Stimulated activated CD4-positive, alpha-beta T cell treated with anti-CD3 and anti-CD28 coated beads, Interleukin-2, amount 100 ng/mL, for 24 hours (primary cell): ENCODE results near the gene C1QL2.

Experiments used
- DNase-seq, 2 donors: peaks; one replicate each; pipeline ENCODE4 v3.0.0-alpha.2; 2020

The C1QL2 gene

DNA sequence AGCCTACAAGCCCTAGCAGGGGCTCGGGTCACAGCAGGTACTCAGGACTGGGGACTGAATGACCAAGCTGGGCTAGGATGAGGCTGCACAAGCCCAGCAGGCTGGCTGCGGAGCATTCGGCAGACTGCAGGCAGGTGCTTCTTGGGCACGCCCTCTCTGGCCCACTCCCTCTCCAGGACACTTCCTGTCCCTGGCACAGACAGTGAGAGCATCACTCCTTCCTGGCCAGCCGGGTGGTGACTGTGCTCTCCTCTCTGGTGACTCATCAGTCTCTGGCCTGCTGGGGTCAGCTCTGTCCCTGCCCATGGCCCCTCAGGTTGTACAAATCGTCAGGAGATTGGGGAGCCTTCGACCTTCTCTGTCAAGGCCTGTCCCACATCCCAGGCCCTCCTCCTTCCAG is 22.5 kb downstream of the C1QL2 start:
- no peak for DNase-seq

DNA sequence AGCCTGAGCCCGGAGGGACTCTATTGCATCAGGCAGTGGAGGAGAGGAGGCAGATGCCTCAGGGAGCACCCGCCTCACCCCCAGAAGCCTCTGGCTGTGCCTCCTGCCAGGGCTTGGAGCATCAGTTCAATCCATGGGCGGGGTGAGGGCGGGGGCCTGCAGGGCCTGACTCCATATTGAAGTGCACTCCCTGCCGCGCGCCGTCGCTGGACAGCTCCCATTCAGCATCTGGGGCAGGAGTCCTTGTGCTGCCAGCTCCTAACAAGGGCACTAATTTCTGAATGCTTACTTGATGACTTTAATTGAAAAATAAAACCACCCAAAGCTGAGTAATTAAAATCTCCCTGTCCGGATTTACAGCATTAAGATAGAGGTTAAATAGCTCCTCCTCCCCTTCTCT is 23.8 kb downstream of the C1QL2 start:
- no peak for DNase-seq

DNA sequence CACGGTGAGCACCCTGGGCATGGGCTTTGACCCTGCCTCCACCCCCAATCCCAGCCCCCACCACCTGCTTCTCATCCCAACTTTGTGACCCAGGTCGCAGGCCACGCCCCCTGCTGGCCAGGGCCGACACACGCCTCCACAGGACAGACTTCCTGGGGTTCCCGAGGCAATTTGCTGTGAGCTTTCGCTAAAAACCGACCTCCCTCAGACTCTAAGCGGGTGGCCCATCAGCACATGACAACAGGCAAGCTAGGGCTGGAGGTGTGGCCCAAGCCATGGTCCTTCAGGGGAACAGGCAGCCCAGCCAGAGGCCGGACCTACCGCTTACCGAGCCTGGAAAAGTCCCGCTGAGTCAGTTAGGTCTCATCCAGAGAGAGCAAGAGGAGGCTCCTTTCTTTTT is 31.9 kb downstream of the C1QL2 start:
- peak; percentile 31 to 57 for DNase-seq

DNA sequence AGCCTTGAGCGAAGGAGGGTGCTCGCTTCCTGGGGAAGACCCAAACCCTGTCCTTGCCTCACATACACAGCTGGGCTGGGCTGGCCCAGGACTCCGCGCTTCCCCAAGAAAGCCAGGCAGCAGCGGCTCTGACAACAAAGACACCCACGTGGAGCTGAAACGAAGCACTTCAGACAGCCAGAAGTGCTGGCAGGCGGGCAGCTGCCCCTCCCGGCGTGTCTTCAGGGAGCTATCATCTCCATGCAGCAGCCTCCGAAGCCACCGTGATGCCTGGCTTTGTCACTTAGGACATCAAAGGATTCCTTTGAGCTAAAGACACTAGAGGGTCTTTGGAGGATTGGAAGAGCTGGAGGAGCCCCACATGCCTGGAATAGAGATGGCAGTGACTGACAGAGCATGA is 35.2 kb downstream of the C1QL2 start:
- no peak for DNase-seq

DNA sequence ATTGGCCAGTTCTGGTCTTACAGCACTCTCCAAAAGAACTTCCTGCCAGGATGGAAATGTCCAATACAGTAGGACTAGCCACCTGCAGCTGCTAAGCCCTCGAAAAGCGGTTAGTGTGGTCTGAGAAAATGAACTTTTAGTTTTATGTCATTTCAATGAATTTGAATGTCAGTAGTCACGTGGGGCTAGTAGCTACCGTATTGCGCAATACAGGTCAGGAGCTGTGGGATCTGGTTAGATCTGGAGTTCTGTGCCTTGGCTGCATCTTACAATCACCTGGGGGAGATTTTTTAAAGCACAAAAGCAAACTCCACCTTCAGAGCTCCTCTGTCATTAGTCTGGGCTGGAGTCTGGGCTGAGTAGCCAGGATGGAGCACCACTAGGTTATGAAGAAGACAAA is 35.9 kb downstream of the C1QL2 start:
- DNase-seq, result no peak

DNA sequence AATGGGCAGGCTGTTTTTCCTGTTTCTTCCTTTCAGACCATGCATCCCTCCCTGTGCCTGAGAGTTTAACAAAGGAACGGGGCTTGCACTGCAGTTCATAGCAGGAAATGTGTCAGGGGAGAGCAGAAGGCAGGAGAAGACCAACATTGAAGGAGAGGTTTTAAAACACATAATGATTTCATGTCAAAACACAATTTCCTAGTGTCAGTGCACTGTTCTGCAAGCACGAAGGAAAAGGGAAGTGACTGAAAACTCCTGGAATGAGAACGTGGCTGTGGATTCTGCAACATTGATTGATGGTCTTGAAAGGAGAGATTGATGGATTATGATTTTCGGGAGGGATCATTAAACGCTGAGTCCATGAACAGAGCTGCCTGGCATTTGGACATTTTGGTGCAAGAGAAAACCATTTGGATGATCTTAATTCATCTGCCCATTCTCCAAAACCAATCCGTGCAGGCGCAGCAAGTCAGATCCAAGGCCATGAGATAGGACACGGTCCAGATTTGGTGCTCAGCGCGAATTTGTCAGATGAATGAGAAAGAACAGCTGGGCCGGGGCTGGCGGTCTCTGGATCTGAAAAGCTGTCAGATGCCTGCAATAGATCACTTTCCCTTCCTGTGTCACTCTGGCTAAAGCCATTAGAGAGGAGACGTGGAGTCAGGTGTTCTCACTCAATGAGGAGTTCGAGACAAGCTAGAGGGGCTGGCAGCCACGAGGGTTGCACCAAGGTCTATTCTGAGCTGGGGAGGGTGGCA is 38.4 kb downstream of the C1QL2 start:
- DNase-seq, result no peak

DNA sequence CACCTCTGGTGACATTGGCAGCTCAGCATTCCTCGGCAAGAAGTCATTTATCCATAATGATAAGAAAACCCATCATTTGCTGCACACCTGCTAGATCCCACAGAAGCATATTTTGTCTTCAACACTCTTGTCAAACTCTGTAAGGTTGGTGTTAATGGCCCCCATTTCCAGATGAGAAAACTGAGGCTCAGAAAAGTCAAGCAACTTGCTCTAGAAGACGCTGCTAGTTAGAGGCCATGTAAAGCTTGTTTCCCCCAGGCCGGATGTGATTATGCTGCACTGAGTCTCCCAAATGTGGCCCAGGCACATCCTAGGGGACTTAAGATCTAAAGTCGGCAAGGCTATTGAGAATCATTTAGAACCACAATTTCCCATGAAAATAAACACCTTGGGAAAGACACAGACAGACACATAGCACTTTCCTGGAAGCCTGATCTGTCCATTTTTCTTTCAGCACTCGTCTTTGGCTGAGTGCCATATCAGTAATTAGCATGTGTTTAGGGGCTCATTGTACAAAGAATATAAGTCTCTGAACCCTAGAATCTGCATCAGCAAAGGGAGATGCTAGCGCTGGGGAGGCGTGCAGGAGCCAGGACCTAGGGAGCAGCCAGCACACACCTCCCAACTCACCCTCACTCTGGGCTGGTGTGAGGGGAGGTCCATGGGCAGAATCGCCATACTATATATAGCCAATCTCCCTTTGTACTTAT is 39.3 kb downstream of the C1QL2 start:
- DNase-seq, result no peak

DNA sequence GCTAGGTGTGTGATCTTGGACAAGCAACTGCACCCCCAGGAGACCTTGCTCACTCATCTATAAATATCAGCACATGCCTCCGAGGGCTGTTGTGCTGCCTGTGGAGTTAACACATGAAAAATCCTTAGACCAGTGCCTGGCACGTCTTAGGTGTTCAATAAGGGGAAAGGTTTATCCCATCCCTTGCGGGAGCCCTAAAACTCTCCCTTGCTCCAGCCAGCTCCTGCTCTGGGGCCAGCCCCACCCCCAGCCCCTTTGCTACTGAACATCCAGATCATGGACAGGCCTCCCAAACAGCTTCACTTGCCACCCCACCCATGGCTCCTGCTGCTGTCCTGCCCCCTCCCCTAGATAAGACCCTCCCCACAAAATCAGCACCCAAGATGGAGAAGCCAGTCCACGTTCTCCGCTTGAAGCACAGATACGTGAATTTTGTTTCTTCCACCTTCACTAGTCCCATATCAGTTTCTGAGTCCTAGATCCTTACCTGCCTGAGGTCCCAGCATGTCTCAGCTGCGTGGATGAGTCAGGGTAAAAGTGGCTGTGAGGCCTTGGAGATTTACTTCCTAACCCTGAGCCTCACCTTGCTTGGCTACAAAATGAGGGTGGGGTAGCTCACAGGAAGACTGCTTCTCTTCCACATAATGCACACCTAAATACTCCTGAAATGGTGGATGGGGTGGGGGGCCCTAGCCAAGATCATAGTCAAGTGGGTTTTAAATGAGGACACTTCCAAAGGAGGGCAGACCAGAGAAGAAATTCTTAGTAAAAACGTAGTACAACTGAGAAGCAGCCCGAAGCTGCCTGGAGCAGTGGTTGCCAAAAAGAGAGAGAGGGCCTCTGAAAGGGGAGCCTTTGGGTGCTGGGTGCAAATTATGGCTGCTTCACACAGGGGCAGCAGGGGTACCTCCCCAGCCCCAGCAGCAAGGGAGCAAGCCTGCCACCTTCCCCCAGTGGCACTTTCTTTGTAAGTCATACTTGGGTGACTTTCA is 40.4 kb downstream of the C1QL2 start:
- DNase-seq, result no peak

DNA sequence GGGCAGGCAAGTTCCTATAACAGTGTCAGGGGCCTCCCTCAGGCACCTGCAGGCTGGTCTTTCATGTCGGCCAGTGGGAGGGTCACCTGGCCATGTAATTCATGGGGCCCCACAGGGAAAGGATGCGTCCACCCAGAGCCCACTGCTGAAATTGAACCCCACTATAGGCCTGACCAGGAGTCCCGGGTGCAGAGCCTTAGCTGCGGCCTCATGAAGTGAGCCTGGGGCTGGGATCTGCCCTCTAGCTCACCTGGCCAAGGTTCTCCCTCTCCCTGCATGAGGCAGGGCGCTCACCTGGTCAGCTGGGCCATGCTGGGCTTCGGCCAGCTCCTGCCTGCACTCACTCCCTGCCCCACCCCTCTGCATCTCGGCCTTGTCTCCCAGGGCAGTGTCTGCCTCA is 41.1 kb downstream of the C1QL2 start:
- DNase-seq, result no peak

DNA sequence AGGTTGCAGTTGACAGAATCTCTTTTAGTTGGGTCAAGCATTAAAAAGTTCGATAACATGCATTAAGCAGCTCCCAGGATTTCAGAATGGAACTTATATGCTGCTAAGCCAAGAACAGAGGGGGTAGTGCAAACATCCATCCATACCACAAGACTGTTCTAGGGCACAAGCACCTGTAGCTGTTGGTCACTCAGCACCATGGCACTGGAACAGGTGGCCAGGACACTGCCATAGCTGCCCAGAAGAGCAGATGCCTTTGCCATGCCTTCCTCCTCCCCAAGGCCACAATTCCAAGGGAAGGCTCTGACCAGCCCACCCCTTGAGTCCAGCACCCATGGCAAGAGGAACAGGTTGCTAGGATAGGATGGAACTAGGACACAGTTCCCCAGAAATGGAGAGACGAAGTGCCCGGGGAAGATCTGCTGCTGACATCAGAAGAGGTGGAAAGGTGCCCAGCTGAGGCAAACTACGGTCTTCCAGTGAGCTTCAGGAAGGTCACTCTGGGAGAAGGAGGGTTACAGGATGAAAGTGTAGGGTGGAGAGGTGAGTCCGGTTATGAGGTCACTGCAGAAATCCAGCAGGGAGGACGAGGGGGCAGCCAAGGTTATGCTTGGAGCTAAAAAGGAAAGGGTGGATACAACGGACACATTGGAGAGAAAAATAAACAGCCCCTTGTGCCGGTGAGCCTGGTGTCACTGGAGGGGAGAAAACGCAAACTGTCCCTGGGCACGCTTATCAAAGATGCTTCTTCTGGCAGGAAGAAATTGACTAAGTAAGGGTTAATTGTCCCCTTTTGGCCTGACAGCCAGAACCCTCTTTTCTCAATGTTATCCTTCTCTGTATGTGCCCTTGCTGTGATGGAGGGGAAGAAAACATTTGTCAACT is 41.9 kb downstream of the C1QL2 start:
- no peak for DNase-seq

DNA sequence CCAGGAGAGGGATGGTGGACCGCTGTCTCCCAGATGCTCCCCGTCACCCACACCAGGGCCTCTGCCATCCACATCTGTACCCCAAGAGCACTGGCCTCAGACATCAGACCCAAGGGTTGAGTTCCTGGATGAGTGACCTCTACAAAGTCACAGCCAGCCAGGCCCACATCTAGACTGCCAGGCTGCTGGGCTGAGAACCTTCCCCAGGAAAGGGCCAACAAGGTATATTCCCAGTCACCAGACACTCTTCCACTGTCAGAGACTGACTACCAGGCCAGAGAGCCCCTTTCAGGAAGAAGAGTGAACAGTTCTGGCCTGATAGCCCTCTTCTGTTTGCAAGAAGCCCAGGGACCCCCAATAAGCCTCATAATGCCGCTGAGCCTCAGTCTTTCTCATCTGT is 44.3 kb downstream of the C1QL2 start:
- no peak for DNase-seq

DNA sequence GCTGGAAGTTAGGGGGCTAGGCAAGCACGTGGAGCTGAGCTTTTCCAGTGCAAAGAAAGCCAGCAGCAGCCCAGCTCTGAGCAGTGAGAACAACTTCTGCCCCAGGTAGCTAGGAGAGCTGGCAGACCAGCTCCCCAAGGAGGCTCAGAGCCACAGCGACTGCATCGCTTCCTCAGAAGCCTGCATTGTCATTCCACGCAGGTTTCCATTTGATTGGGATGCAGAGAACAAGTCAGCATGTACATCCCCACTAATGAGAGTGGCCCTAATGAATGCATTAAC is 45.1 kb downstream of the C1QL2 start:
- no peak for DNase-seq

DNA sequence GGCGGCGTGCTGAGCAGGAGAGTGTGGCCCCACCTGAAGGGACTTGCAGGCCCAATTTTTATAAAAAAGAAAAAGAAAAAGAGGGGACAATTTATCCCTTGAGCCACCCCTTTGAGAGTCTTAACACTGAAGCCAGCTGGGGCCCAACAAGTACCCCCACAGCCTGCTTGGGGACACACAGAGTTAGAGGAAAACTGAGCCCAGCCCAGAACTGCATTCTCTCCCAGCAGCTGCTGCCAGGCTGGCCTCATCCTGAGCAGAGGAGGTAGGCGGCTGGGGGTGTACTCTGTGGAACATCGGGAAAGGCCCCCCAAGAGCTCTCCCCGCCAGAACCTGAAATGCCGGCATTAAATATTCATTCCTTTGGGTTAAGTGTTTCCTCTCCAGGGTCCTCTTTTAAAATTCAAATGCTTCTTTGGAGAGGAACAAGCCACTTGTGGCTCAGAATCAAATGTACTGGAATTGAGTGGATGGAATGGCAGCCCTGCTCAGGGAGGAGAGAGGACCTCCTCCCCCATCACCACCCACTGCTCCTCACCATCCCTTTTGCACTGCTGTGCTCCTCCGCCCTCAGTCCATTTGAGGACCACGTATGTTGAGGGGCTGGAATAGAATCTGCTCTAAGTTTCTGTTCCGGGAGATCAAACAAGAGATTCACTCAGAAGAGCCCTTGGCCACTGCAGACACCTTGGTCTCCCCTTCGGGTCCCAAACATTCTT is 45.6 kb downstream of the C1QL2 start:
- DNase-seq, result no peak

DNA sequence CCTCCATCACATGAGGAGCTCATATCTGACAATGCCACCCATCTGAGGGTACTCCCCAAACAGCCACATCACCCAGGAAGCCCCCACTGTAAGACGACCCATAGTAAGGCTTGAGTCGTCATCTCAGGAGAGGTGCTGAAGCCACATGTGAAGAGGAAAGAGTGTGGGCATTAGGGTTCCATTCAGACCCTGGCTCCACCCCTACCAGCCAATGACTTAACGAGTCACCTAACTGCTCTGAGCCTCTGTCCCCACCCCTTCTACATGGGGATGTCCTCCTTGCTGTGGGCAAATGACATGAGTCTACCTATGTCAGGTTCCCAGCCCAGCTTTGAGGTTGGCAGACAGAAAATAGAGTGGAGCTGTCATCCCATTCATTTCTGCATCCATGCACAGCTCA is 46.3 kb downstream of the C1QL2 start:
- DNase-seq, result no peak

DNA sequence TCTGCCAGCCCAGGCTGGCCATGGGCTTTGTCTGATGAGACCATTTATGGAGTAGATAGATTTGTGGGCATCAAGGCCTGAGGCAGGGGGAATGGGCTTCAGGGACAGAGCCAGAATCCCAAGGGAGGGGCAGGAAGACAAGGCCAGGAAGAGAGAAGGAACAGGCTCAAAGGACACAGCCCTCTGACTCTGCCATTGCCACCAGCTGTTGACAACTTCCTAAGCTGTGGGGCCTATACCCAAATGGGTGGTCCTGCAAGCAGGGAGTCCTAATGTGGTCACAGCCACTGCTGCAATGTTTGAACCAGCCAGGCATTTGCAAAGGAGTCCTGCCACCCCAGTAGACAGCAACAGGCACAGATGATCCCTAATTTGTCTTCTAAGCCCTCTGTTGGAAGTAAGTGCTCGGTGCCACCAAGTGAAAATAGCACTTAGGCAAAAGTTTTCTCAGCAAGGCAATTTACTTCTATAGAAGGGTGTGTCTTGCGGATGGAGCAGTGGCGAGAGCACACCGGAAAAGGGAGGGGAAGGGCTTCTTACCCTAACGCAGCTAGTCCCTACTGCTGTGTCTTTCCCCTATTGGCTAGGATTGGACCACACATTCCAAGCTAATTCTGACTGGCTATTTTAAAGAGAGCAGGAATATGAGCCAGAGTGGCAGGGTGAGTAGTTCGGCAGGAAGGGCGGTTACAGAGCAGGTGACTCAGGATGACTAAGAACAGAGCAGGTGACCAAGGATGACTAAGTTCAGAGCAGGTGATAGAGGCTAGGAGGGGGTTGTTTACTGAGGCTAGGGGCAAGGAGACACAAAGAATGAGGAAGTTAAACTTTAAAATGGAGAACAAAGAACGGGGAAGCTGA is 47.2 kb downstream of the C1QL2 start:
- no peak for DNase-seq

DNA sequence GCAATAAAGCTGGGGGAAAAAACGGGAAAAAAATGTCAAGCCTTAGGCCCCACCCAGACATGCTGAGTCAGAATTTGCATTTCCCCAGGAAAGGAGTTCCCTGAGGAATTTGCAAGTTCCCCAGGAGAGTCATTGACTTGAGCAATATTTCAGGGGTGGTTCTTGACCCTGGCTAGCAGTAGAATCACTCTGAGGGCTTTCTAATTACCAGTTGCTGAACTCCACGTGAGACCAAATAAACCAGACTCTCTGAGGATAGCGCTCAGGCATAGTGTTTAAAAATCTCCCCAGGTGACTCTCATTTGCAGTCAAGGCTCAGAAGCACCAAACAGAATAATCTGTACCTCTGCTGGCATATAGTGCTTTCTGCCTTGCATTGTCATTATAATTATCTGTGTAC is 48.7 kb downstream of the C1QL2 start:
- DNase-seq, result no peak

DNA sequence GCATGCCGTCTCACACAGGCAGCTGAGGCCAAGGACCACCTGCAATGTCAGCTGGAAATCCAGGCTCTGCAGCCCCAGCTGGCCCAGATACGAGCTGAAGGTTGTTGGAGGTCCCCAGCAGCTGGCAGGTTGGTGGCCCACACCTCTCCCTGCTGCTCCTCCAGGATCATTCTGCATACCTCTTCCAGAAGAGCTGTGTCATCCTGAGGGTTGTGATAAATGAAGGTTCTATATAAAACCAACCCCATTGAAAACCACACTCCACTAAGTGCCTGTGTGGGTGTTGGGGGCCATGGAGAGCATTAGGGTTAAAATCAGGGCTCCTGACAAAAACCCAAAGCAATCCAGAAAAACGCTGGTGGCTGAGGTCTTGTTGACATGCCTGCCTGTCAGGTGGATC is 50.4 kb downstream of the C1QL2 start:
- DNase-seq, result no peak

DNA sequence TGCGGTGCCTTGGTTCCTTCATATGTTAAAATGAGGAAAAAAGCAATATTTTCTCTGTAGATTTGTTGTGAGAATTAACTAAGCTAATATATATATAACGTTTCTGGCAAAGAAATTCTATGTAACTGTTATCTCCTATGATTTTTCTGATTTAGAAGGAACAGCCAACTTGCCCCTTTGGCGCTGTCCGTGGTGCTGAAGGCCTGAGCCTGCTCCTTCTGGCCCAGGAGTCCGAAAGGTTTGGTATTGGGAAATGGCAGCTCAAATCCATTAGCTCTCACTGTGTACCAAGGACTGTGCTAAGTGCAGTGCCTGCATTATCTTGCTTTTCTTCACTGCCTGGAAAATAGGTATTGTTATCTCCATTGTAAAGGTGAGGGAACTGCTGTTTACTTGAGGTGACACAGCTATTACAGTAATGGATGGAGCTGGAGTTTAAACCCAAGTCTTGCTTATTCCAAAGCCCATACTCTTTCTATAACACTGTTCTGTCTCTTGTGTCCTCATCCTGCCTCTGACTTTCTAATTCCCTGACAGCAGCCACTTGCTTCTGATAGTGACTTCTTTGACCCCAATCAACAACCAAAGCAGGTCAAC is 52.2 kb downstream of the C1QL2 start:
- DNase-seq, result peak; percentile 34 to 48
